SK-N-SH (cell line): Measurements from ENCODE around the gene ZBTB1. TPM values are rescaled to one million over a fixed set of nuclear protein-coding genes. Genes with fewer than 3 reads are reported as not detected.

ENCODE experiments used
- CTCF ChIA-PET: fragments of 300-600, 350-600 bp; formaldehyde crosslinking; extraction: SDS; loops from one replicate; lab custom pipeline; 2021; lab: Yijun Ruan, JAX
- POLR2A ChIA-PET: fragments of 350-600 bp; sonication (Branson Sonifier 250); formaldehyde crosslinking; extraction: SDS; loops from one replicate; lab custom pipeline; 2020; ENCODE audit warnings: antibody characterized with exemption, inconsistent platforms; lab: Yijun Ruan, JAX
- DNase-seq: peaks from one replicate; pipeline ENCODE4 v3.0.0; 2012
- H2AFZ ChIP-seq: fragments of 200-600 bp; sonication (generic); 2 replicates; pipeline ENCODE4 v1.8.1; 2016; ENCODE audit warnings: antibody characterized with exemption, mild to moderate bottlenecking, low read depth
- H3F3A ChIP-seq: fragments of 200-600 bp; sonication (generic); replicated peaks from 2 replicates; pipeline ENCODE3; 2016; ENCODE audit warnings: antibody characterized with exemption, mild to moderate bottlenecking; ENCODE audit not compliant: insufficient read depth
- H3K27ac ChIP-seq, 2 experiments: fragments of 200-500 bp in 1 of 2; fragments of 200-600 bp in 1 of 2; sonication (Bioruptor generic) in 1 of 2; sonication (generic), shearing (Covaris generic) in 1 of 2; 2 replicates each; pipeline versions ENCODE4 v1.5.1 to v1.6.1; 2014 to 2016; ENCODE audit warnings: low read depth in 2 of 2, inconsistent platforms in 1 of 2, low read length in 1 of 2, mild to moderate bottlenecking in 1 of 2, mixed read lengths in 1 of 2
- H3K27me3 ChIP-seq: fragments of 200-600 bp; sonication (generic), shearing (Covaris generic); 2 replicates; pipeline ENCODE4 v1.6.1; 2016; ENCODE audit warnings: mixed run types; ENCODE audit not compliant: insufficient read depth
- H3K36me3 ChIP-seq, 2 experiments: fragments of 200-500 bp in 1 of 2; fragments of 200-600 bp in 1 of 2; sonication (Bioruptor generic) in 1 of 2; sonication (generic) in 1 of 2; replicated peaks in 1 of 2; 2 replicates each; pipeline versions ENCODE3 to v1.5.1; 2014 to 2016; ENCODE audit warnings: low read length in 1 of 2, mild to moderate bottlenecking in 1 of 2; ENCODE audit not compliant: insufficient read depth in 2 of 2, control insufficient read depth in 1 of 2
- H3K4me1 ChIP-seq, 2 experiments: fragments of 200-500 bp in 1 of 2; fragments of 200-600 bp in 1 of 2; sonication (Bioruptor generic) in 1 of 2; sonication (generic), shearing (Covaris generic) in 1 of 2; 2 replicates each; pipeline versions ENCODE4 v1.5.1 to v1.6.1; 2014 to 2016; ENCODE audit warnings: low read depth in 1 of 2, low read length in 1 of 2, mixed run types in 1 of 2; ENCODE audit not compliant: insufficient read depth in 2 of 2, control insufficient read depth in 1 of 2
- H3K4me2 ChIP-seq: fragments of 200-600 bp; sonication (generic), shearing (Covaris generic); 2 replicates; pipeline ENCODE4 v1.6.1; 2017; ENCODE audit warnings: mixed run types
- H3K4me3 ChIP-seq, 2 experiments: fragments of 200-500 bp in 1 of 2; fragments of 200-600 bp in 1 of 2; sonication (Bioruptor generic) in 1 of 2; sonication (generic), shearing (Covaris generic) in 1 of 2; 2 replicates each; pipeline versions ENCODE4 v1.5.1 to v1.8.1; 2014 to 2016; ENCODE audit warnings: low read depth in 2 of 2, inconsistent platforms in 1 of 2, low read length in 1 of 2, mild to moderate bottlenecking in 1 of 2, mixed read lengths in 1 of 2, moderate library complexity in 1 of 2
- H3K79me2 ChIP-seq: fragments of 200-600 bp; sonication (generic); 2 replicates; pipeline ENCODE4 v1.8.1; 2017; ENCODE audit warnings: mild to moderate bottlenecking; ENCODE audit not compliant: insufficient read depth
- H3K9ac ChIP-seq: fragments of 200-600 bp; sonication (generic); 2 replicates; pipeline ENCODE4 v1.6.1; 2017; ENCODE audit warnings: mixed run types
- H3K9me2 ChIP-seq: fragments of 200-600 bp; sonication (generic); 2 replicates; pipeline ENCODE4 v1.6.1; 2017; ENCODE audit warnings: mixed run types
- H3K9me3 ChIP-seq: fragments of 200-600 bp; sonication (generic); 2 replicates; pipeline ENCODE4 v1.6.1; 2017; ENCODE audit warnings: mixed run types, mild to moderate bottlenecking, moderate library complexity
- H4K20me1 ChIP-seq: fragments of 200-600 bp; sonication (generic); 2 replicates; pipeline ENCODE4 v1.6.1; 2017; ENCODE audit warnings: mild to moderate bottlenecking, mixed run types; ENCODE audit not compliant: insufficient read depth
- ELF1 ChIP-seq: IDR thresholded peaks from 2 replicates; pipeline ENCODE4 v1.4.0; 2012
- EP300 ChIP-seq, 2 experiments: IDR thresholded peaks; 2 replicates each; pipeline versions ENCODE4 v1.4.0 to v1.6.1; 2012; ENCODE audit warnings: borderline replicate concordance in 1 of 2, low read depth in 1 of 2, low read length in 1 of 2
- EZH2phosphoT487 ChIP-seq: fragments of 200-600 bp; sonication (generic); IDR thresholded peaks from 2 replicates; pipeline ENCODE4 v1.6.1; 2017; ENCODE audit warnings: low read depth, mixed run types, mild to moderate bottlenecking, antibody characterized with exemption, moderate library complexity, borderline replicate concordance
- FOXJ3 ChIP-seq: sonication (generic); formaldehyde crosslinking; IDR thresholded peaks from 2 replicates; pipeline ENCODE4 v1.5.1; 2020; ENCODE audit warnings: mild to moderate bottlenecking, missing genetic modification reagents
- FOXM1 ChIP-seq: IDR thresholded peaks from 2 replicates; pipeline ENCODE4 v1.4.0; 2012; ENCODE audit warnings: low read depth, mild to moderate bottlenecking
- GABPA ChIP-seq: IDR thresholded peaks from 2 replicates; pipeline ENCODE4 v1.4.0; 2012; ENCODE audit warnings: low read depth, mild to moderate bottlenecking
- JUND ChIP-seq: IDR thresholded peaks from 2 replicates; pipeline ENCODE4 v1.4.0; 2012
- MEF2A ChIP-seq: IDR thresholded peaks from 2 replicates; pipeline ENCODE4 v1.4.0; 2012; ENCODE audit warnings: low read depth, borderline replicate concordance
- MXI1 ChIP-seq: IDR thresholded peaks from 2 replicates; pipeline ENCODE4 v1.6.1; 2012; ENCODE audit warnings: mild to moderate bottlenecking, low read depth, low read length, improper control_type of control experiment
- POLR2AphosphoS5 ChIP-seq: IDR thresholded peaks from 2 replicates; pipeline ENCODE4 v1.6.1; 2012; ENCODE audit warnings: low read depth, low read length
- RXRA ChIP-seq: IDR thresholded peaks from 2 replicates; pipeline ENCODE4 v1.4.0; 2012; ENCODE audit warnings: low read depth, mild to moderate bottlenecking, borderline replicate concordance
- polyA plus RNA-seq, 3 experiments: library from polyadenylated mRNA; depleted of rRNA; stranded (reverse); fragments of >200 nt; gene quantifications; 2 replicates each; pipeline ENCODE4 v1.2.3, GENCODE V29; 2012
- TF ChIP-seq, protein P1 (sequence below): fragments of 200-600 bp; sonication (generic); IDR thresholded peaks from 2 replicates; pipeline ENCODE4 v1.6.1; 2017; ENCODE audit warnings: antibody characterized with exemption, mild to moderate bottlenecking, moderate library complexity
- TF ChIP-seq, protein P2 (sequence below): IDR thresholded peaks from 2 replicates; pipeline ENCODE4 v1.4.0; 2012; ENCODE audit warnings: low read depth, borderline replicate concordance
- TF ChIP-seq, protein P3 (sequence below): IDR thresholded peaks from 2 replicates; pipeline ENCODE4; 2012
- TF ChIP-seq, protein P4 (sequence below): IDR thresholded peaks from 2 replicates; pipeline ENCODE4 v1.4.0; 2012; ENCODE audit warnings: low read depth

The ZBTB1 gene
- polyA plus RNA-seq, 1 of the 3 experiments (the other 2 are of a cell fraction): 12.7 TPM

- TF ChIP-seq, protein P1, sequence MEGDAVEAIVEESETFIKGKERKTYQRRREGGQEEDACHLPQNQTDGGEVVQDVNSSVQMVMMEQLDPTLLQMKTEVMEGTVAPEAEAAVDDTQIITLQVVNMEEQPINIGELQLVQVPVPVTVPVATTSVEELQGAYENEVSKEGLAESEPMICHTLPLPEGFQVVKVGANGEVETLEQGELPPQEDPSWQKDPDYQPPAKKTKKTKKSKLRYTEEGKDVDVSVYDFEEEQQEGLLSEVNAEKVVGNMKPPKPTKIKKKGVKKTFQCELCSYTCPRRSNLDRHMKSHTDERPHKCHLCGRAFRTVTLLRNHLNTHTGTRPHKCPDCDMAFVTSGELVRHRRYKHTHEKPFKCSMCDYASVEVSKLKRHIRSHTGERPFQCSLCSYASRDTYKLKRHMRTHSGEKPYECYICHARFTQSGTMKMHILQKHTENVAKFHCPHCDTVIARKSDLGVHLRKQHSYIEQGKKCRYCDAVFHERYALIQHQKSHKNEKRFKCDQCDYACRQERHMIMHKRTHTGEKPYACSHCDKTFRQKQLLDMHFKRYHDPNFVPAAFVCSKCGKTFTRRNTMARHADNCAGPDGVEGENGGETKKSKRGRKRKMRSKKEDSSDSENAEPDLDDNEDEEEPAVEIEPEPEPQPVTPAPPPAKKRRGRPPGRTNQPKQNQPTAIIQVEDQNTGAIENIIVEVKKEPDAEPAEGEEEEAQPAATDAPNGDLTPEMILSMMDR: no peak
These were observed 9.3 kb upstream of the ZBTB1 start (continued) for GRCh38 chr14:64495252-64495651.

- no peaks in the 10 kb centered on the region for H4K20me1 ChIP-seq
- peaks cover 12 to 13% of the 10 kb centered on the region in 2 experiments; a peak in 3 of 4 replicates for H3K4me1 ChIP-seq
- peaks cover 16% of the 10 kb centered on the region for H3F3A ChIP-seq
- no peaks in the 10 kb centered on the region for H3K9me2 ChIP-seq
- no peak for TF ChIP-seq MXI1
- no peak for TF ChIP-seq ELF1
- TF ChIP-seq JUND: no peak
- no peak for TF ChIP-seq EZH2phosphoT487
- TF ChIP-seq FOXJ3 (CRISPR knock-in tag): no peak
- TF ChIP-seq, protein P2, sequence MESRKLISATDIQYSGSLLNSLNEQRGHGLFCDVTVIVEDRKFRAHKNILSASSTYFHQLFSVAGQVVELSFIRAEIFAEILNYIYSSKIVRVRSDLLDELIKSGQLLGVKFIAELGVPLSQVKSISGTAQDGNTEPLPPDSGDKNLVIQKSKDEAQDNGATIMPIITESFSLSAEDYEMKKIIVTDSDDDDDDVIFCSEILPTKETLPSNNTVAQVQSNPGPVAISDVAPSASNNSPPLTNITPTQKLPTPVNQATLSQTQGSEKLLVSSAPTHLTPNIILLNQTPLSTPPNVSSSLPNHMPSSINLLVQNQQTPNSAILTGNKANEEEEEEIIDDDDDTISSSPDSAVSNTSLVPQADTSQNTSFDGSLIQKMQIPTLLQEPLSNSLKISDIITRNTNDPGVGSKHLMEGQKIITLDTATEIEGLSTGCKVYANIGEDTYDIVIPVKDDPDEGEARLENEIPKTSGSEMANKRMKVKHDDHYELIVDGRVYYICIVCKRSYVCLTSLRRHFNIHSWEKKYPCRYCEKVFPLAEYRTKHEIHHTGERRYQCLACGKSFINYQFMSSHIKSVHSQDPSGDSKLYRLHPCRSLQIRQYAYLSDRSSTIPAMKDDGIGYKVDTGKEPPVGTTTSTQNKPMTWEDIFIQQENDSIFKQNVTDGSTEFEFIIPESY: no peak
- TF ChIP-seq, protein P1: no peak
- TF ChIP-seq, protein P3, sequence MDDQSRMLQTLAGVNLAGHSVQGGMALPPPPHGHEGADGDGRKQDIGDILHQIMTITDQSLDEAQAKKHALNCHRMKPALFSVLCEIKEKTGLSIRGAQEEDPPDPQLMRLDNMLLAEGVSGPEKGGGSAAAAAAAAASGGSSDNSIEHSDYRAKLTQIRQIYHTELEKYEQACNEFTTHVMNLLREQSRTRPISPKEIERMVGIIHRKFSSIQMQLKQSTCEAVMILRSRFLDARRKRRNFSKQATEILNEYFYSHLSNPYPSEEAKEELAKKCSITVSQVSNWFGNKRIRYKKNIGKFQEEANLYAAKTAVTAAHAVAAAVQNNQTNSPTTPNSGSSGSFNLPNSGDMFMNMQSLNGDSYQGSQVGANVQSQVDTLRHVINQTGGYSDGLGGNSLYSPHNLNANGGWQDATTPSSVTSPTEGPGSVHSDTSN: no peak
- no peak for TF ChIP-seq RXRA
- no peak for TF ChIP-seq FOXM1
- no peak for TF ChIP-seq EP300 (IDR thresholded peaks at IDR 0.05; ENCODE audit: borderline replicate concordance in 1 of 2, low read depth in 1 of 2, low read length in 1 of 2)
- TF ChIP-seq POLR2AphosphoS5: no peak
- TF ChIP-seq, protein P4, sequence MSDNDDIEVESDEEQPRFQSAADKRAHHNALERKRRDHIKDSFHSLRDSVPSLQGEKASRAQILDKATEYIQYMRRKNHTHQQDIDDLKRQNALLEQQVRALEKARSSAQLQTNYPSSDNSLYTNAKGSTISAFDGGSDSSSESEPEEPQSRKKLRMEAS: no peak
- no peak for TF ChIP-seq MEF2A
- TF ChIP-seq GABPA: no peak
- no peak overlapping the region for H3K4me2 ChIP-seq
- DNase-seq: no peak
- H3K4me3 ChIP-seq: no peak overlapping the region
- no peak overlapping the region for H2AFZ ChIP-seq
- peaks cover 13 to 17% of the 10 kb centered on the region in 2 experiments for H3K36me3 ChIP-seq
- no peak overlapping the region for H3K27ac ChIP-seq
- H3K79me2 ChIP-seq: peaks cover 32% of the 10 kb centered on the region
- no peaks in the 10 kb centered on the region for H3K9me3 ChIP-seq
- CTCF ChIA-PET: interaction anchor here (0.9 to 2.3 kb wide), 5 partner anchors 14 to 152 kb away, joined by 5 to 13 read pairs (median 6); no protein-coding TSS in a partner anchor
- POLR2A ChIA-PET: no interaction called here
- H3K9ac ChIP-seq: no peak overlapping the region
- no peaks in the 10 kb centered on the region for H3K27me3 ChIP-seq
These were observed 7.8 kb upstream of the ZBTB1 start for GRCh38 chr14:64496764-64497163.
